ENCODE measurements around the gene STAC2.

DNA sequence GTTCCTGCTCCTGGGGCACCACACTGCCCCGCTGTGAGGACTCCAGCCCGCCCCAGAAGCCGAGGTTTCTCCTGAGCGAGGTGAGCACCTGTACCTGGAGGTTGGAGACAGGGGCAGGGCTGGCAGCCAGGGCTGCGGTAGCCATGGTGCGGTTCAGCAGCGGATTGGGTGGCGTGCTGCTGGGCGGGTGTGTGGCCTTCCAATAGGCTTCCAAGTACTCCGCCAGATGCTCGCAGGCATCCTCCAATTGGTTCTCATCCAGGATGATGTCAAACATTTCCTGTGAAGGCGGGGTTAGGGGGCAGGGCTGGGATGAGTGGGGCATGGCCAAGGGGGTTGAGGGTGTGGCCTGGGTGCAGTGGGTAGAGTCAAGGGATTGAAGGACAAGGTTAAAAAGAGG is 48.5 kb downstream of the STAC2 start:
- TF ChIP-seq, protein P1, sequence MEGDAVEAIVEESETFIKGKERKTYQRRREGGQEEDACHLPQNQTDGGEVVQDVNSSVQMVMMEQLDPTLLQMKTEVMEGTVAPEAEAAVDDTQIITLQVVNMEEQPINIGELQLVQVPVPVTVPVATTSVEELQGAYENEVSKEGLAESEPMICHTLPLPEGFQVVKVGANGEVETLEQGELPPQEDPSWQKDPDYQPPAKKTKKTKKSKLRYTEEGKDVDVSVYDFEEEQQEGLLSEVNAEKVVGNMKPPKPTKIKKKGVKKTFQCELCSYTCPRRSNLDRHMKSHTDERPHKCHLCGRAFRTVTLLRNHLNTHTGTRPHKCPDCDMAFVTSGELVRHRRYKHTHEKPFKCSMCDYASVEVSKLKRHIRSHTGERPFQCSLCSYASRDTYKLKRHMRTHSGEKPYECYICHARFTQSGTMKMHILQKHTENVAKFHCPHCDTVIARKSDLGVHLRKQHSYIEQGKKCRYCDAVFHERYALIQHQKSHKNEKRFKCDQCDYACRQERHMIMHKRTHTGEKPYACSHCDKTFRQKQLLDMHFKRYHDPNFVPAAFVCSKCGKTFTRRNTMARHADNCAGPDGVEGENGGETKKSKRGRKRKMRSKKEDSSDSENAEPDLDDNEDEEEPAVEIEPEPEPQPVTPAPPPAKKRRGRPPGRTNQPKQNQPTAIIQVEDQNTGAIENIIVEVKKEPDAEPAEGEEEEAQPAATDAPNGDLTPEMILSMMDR (IDR thresholded peaks at IDR 0.05) = no peak
- TF ChIP-seq POLR2A (IDR thresholded peaks at IDR 0.05) = no peak

Data from adrenal gland (tissue), 5 donors.